AG10803 (cell line): Measurements from ENCODE around the gene THAP9.

Experiments
- DNase-seq: peaks from one replicate; pipeline ENCODE4 v3.0.0; 2010; ENCODE audit warnings: low read depth
- H3K4me3 ChIP-seq: 2 replicates; pipeline ENCODE4 v1.5.1; 2011; ENCODE audit warnings: mild to moderate bottlenecking, low read length, control low read depth
- CTCF ChIP-seq: conservative IDR thresholded peaks from 2 replicates; pipeline ENCODE4 v1.5.1; 2011; ENCODE audit warnings: mild to moderate bottlenecking, low read length, control low read depth, inconsistent platforms

THAP9 gene

DNA sequence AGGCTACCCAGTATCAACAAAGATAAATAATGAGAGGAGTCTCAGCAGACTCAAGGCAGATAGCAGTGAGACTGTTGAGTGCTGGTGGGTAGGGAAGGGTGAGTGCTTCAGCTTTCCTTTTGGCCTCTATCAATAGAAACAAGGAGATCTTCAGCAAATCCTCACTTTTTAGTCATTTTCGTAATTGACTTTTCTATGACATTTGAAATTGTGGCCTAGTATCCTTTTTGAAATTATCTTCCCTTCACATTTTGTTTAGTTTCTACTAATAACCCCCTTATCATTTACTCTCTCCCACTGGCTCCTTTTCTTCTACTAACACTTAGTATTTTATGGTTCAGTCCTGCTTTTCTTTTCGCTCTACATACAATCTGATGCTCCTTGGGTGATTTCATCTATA lies 65.2 kb downstream of the THAP9 start:
- H3K4me3 ChIP-seq, result no peak overlapping the region
- DNase-seq, result no peak
- TF ChIP-seq CTCF, result no peak

- no peak overlapping the region for H3K4me3 ChIP-seq
- DNase-seq, result no peak
- no peak for TF ChIP-seq CTCF
Measured at GRCh38 chr4:82968972-82969371, 68.4 kb downstream of the THAP9 start.

GRCh38 chr4:82969414-82969813 lies 68.9 kb downstream of the THAP9 start:
- H3K4me3 ChIP-seq, result no peak overlapping the region
- DNase-seq, result no peak
- TF ChIP-seq CTCF, result no peak
